HG03354 (cell line): ENCODE data around the gene PRDM1.

ENCODE experiments used
- ATAC-seq: cut with Tn5 transposase; IDR thresholded peaks from one replicate; pipeline ENCODE4 v1.9.1; 2021; ENCODE audit warnings: mild to moderate bottlenecking; ENCODE audit not compliant: unreplicated experiment, poor library complexity, severe bottlenecking

The PRDM1 gene

DNA sequence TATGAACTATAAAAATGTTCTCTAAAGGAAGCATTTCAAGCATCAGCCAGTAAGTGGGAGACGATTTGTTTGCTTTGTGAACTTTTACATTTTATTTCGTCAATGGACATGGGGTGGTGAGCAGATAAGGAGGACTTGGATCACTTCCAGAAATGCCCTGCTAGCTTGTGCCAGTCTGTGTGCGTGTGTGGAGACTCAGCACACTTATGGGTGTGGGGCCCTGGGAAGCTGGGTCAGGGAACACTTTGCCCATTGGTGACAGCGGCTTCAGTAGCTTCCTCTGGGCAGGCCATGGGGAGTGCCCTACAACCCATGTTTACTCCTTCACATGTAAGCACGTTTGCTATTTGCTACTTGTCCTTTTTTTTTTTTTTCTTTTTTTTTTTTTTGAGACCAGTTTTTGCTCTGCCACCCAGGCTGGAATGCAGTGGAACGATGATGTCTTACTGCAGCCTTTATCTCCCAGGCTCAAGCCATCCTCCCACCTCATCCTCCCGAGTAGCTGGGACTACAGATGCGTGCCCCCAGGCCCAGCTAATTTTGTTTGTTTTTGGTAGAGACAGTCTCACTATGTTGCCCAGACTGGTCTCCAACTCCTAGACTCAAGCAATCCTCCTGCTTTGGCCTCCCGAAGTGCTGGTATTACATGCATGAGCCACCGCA is 24.2 kb downstream of the PRDM1 start:
- ATAC-seq: no peak

DNA sequence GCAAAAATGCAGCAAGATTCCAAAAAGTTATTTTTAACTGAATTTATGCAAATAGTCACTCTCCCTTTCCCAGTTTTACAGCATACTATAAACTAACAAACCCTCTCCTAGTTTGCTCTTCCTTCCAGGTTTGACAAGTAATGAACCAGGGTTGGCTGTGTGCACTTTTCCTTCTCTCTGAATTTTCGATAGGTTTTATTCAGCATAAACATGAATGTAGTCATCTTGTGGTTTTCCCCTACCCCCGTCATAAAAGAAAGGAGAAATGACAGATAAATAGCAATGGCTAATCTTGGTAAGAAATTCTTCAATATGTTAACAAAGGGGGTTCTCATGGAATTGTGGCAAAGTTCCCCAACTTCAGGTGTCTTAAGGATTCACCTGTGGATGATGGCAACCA is 26.3 kb downstream of the PRDM1 start:
- no peak for ATAC-seq

DNA sequence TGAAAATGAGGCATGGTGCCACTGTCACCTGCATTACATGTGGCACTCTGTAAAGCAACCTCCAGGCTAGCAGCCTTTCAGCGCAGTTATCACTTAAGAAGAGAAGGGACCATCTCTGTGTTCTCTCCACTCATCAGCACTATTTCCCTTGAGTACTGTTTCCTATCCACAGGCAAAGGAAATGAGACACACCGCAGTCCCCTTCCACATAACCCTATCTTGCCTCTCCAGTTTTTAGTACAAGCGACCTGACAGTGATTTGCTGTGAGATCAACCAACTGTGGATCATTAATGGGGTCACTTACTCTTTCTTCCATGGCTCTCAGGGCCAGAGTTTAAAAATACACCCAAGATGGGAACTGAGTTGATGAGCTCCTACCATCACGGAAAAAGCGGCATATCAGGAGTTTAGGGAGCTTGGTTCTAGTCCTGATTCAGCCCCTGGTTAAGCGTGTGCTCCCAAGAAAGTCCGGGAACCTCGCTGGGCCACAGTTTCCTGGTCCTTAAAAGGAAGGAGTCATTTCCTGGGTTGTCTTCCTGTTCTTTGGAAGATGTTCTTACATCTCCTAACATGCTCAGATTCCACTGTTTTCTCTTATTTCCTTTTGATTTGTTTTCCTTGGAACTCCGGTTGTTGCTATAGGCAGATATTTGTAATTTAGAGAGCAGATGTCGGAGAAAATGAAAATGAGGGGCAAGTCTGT is 27.3 kb downstream of the PRDM1 start:
- ATAC-seq: no peak

DNA sequence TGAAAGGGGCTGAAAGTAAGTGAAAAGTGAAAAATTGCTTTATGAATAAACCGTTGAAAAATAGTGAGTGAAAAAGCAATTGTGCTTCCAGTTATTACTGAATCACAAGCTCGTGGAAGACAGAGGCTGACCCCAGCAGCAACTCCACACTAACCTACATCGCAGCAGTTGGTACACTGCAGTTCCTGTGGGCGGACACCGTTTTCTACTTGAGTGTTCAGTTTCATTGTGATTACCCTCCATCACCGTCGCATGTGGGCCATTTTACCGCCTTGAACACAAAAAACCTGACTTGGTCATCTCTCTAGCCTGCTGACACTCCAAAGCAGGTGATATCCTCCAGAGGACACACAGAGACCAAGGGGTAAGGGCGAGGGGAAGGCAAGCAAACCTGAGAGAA is 28.4 kb downstream of the PRDM1 start:
- peak; percentile 84 for ATAC-seq

GRCh38 chr6:106115286-106115685 is 29.1 kb downstream of the PRDM1 start:
- no peak for ATAC-seq

GRCh38 chr6:106116125-106116832 is 30.1 kb downstream of the PRDM1 start:
- ATAC-seq: no peak

GRCh38 chr6:106117579-106117978 is 31.4 kb downstream of the PRDM1 start:
- ATAC-seq: peak; percentile 41

DNA sequence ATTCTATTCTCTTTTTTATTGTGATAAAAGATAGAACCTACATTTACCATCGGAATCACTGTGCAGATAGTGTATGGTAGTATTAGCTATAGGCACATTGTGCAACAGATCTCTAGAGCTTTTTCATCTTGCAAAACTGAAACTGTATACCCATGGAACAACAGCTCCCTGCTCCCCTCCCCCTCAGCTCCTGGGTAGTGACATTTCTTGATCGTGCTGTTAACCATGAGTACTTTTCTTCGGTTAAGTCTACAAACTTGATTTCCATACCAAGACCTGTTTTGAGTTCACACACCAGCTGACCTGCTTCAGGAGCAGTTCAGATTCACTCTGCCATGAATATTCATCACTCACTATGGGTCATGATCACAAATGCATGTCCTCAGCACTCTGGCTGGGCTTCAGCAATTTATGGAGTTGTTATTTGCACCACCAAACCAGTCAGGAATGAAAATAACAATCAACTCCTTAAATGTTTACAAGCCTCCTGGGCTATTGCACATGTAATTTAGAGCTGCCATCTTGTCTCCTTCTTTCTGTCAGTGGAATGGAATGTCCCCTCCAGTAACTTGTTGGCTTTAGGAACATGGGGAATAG is 32.8 kb downstream of the PRDM1 start:
- no peak for ATAC-seq

DNA sequence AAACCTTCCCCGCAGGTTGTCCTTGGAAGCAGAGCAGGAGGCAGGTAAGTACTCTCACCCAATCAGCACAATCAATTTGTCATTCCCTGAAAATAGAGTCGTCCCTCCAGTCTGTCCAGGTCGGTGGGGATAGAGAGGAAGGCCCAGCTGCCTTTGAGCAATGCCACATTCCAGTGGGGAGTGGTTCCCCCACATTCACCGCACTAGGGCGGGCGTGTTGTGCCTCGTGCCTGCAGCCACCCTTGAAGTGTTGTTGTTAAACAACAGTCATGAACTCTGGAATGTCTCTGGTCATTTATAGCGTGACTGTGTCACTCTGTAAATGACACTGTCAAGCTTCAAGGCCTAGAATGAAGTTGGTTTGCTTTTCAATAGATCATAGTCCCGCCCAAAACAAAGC is 33.4 kb downstream of the PRDM1 start:
- no peak for ATAC-seq

- ATAC-seq: no peak
These were observed 33.9 kb downstream of the PRDM1 start for GRCh38 chr6:106120006-106120405.

DNA sequence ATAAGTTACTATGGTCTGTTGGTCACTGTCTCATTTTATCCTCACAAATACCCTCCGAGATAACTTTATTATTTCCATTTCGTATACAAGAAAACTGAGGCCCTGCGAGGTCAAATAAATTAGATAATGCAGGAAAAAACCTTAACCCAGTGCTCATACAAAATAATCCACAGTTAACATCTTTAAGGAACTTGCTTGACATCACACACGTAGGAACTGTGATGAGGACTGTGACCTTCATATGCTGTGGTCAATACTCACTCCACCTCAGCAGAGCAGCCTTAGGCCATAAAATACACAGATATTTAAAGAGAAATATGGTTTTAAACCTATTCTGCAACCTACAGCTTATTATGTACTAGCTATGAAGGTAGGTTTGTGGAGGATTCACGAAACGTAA is 34.3 kb downstream of the PRDM1 start:
- ATAC-seq: no peak

GRCh38 chr6:106122306-106122918 is 36.3 kb downstream of the PRDM1 start:
- ATAC-seq: no peak

DNA sequence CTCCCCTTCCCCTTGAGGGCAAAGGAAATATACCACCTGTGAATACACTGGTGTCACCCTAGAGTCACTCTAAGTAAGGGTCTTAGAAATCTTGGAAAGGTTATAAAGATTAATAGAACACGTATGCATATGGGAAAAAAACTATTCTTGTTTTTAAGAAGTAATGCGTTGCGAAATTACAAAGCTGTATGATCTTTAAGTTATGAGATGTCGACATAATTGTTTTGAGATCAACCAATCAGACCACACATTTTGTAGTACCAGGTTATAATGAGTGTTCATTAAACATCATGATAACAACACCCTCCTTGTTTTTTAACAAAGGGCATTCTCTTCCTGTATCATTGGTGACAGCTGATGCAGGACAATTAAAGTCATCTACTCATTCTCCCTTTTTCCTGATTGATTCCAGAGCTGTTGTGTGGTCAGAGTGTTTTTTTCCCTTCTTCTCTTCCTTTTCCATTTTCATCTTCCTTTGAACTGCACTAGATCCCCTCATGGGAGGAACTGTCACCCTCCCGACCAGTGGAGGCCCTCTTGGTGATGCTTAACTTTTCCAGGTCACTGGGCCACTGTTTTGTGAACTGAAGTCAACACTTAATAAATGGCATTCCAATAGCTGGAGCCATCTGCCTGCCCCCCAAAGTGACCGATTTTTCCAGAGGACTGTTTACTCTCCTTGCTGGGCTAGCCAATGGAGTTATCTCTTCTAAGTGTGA is 37.0 kb downstream of the PRDM1 start:
- ATAC-seq: no peak

- ATAC-seq: no peak
These were observed 37.9 kb downstream of the PRDM1 start for GRCh38 chr6:106124015-106124414.

- no peak for ATAC-seq
These were observed 38.6 kb downstream of the PRDM1 start for GRCh38 chr6:106124437-106125430.

GRCh38 chr6:106125925-106126435 is 39.8 kb downstream of the PRDM1 start:
- ATAC-seq: peak; percentile 71

DNA sequence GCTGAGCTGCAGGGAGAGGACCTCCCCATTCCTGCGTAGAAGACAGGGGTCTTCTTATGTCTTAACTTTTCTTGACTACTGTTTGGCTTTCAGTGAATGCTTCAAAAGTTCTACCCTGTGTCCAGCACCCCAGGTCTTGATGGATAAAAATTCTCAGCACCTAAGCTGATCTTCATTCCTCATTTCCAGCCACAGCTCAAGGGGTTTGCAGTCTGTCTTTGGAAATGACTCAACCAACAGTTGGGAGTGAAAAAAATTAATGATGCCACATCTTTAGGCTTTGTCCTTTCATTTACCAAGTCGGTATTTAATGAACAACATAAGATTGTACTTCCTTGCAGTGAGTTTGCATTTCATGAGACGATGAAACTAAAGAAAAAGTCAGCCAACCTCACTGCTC is 40.3 kb downstream of the PRDM1 start:
- no peak for ATAC-seq
